Suprapubic skin (tissue), 3 donors: ENCODE measurements around the gene CDC27.

Experiments
- POLR2AphosphoS5 ChIP-seq, 3 donors: sonication (generic); formaldehyde crosslinking; IDR thresholded peaks; one replicate each; pipeline ENCODE4 v1.6.1; 2017; ENCODE audit warnings: antibody characterized with exemption in 3 of 3
- TF ChIP-seq, protein P1 (sequence below), 2 donors: fragments of 200-600 bp in 1 of 2; fragments of 450-650 bp in 1 of 2; sonication (generic) in 1 of 2; IDR thresholded peaks; one replicate each; pipeline ENCODE4 v1.5.1; 2016 to 2019; ENCODE audit warnings: antibody characterized with exemption in 2 of 2, mild to moderate bottlenecking in 1 of 2, moderate library complexity in 1 of 2

GRCh38 chr17:47197821-47198220 is 8.7 kb upstream of the CDC27 start:
- TF ChIP-seq, protein P1, sequence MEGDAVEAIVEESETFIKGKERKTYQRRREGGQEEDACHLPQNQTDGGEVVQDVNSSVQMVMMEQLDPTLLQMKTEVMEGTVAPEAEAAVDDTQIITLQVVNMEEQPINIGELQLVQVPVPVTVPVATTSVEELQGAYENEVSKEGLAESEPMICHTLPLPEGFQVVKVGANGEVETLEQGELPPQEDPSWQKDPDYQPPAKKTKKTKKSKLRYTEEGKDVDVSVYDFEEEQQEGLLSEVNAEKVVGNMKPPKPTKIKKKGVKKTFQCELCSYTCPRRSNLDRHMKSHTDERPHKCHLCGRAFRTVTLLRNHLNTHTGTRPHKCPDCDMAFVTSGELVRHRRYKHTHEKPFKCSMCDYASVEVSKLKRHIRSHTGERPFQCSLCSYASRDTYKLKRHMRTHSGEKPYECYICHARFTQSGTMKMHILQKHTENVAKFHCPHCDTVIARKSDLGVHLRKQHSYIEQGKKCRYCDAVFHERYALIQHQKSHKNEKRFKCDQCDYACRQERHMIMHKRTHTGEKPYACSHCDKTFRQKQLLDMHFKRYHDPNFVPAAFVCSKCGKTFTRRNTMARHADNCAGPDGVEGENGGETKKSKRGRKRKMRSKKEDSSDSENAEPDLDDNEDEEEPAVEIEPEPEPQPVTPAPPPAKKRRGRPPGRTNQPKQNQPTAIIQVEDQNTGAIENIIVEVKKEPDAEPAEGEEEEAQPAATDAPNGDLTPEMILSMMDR (IDR thresholded peaks at IDR 0.05), result no peak
- TF ChIP-seq POLR2AphosphoS5 (IDR thresholded peaks at IDR 0.05), result no peak
